ENCODE data around the gene WDFY2.

GRCh38 chr13:51808811-51809210 is 224.5 kb downstream of the WDFY2 start:
- TF ChIP-seq CTCF (conservative IDR thresholded peaks at IDR 0.05; ENCODE audit: low read depth, low read length) (no peak), EZH2phosphoT487 (IDR thresholded peaks at IDR 0.05; ENCODE audit: borderline replicate concordance, low read length) (no peak), EZH2 (IDR thresholded peaks at IDR 0.05; ENCODE audit: low read length, unreplicated experiment) (no peak)

Measured in PC-3 (cell line).